HG03439 (cell line): ENCODE measurements around the gene CDH4.
"Not testable (repeated sequence)": the region's sequence is repeated elsewhere in the genome, so short reads cannot be mapped to it uniquely, and the experiment has no call there.

Experiments used
- ATAC-seq: cut with Tn5 transposase; IDR thresholded peaks from one replicate; pipeline ENCODE4 v1.9.1; 2021; ENCODE audit warnings: mild to moderate bottlenecking, moderate library complexity; ENCODE audit not compliant: unreplicated experiment

Gene CDH4

DNA sequence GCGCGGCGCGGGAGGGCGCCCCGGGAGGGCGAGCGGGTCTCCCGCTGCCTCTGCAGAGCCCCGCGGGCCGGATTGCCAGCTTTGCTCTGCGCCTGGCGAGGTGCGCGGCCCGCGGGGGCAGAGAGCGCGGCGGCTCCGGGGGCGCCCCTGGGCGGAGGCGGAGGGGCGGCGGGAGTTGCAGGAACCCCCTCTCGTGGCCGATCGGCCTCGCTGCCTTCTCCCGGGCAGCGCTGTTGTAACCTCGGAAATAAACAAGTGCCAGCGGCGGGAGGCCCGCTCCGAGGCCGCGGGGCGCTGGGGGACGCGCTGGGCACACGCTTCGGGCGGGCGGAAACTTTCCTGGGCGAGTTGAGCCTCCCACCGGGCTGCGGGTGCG is 1.2 kb downstream of the CDH4 start:
- ATAC-seq, result no peak

DNA sequence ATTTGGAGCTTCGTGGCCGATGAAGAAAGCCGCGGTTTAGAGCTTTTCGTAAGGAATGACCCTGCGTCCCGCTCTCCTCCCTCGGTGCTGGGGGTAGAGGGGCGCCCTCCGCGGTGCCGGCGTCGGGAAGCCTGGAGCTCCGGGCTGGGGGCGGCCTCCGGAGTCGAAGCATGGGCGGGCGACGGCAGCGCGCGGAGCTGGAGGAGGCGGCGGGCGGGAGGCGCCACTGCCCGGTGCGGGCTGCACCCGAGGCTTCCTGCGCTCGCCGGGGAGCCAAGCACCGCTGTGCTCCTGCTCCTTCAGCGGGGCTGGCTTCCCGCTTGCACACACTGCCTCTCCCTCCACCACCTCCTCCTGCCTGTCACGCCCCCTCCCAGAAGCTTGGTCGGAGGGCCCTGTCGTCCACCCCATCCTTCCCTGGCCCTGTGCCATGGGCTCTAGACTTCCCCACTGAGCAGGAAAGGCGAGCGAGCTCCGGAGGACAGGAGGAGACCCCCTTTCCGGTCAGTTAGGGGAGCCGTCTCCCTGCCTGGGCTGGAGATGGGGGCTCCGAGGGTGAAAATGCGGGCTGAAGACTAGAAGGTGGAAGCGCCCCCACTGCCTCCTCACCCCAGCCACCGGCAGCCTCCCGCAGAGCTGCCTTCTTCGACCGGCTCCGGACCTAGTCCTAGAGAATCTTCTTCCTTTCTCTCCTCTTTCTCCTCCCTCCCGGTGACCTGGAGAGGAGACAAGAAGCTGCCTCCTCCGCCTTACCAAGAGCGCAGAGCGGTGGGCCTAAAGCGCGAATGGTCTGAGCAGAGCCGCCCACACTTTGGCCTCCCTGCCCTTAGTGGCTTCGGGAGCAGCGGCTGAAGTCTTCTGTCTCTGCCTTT is 1.8 kb downstream of the CDH4 start:
- ATAC-seq, result no peak

DNA sequence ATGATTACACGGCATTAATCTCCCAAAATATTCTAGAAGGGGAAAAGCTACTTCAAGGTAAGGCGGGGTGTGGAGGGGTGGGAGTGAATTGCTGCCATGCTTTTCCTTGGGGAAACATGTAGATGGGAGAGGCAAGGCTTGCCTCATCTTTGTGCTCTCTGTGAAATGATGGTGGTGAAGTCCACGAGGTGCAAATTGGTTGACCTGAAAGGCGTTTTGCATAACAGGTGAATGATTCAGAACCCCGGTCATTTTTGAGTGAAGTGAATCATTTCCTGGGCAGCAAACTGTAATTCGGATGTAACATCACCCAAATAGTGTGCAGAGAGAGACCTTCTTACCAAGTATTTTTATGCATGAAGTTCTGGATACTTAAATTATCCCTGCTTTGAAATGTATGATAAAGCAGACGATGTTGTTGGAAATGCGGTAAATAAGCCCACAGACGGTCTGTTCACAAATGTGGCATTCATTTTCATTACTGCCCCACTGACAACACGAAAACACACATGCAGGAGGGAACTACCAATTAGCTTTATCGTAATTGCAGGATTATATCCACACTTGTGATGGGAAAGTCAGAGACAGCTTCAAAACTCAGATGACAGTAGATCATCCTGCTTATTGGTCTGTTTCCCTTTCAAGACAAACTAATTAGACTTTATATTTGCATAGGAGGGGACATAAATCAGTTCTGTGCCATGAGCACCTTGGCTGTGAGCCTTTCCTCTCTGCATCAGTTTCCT is 3.0 kb downstream of the CDH4 start:
- no peak for ATAC-seq

DNA sequence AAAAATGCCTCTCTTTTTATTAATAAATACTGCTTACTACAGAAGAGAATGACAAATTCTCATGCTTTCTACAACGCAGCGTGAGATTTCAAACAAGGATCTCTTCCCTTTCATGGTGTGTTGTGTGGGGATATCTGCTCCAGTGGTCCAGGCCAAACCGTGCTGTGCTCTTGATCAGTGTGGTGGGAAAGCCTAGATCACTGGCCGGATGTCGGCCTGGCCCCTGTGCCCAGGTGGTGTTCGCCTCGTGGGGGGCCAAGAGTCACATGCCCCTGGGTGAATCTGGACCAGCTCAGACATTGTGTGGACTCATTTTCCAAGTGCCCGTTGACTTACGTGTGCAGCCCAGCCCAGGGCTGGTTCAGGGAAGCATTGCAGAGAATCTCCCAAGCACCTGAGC is 4.3 kb downstream of the CDH4 start:
- ATAC-seq, result no peak

DNA sequence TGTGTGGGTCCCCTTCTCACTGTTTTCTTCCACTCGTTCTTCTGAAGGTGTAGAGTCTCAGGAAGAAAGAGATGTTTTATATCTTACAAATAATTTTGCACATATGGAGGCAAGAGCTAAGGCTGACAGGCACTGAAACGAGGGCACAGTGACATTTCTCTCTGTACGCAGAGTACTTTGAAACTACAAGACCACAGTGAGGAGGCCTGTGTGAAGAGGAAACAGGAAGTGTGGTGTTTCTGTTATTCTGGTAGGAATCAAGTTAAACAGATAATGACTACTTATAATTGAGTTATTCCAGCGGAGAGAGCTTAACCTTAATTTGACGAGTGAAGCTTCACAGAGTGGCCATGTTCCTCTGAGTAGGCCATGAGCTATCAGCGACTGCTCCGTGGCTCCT is 4.8 kb downstream of the CDH4 start:
- ATAC-seq, result no peak

DNA sequence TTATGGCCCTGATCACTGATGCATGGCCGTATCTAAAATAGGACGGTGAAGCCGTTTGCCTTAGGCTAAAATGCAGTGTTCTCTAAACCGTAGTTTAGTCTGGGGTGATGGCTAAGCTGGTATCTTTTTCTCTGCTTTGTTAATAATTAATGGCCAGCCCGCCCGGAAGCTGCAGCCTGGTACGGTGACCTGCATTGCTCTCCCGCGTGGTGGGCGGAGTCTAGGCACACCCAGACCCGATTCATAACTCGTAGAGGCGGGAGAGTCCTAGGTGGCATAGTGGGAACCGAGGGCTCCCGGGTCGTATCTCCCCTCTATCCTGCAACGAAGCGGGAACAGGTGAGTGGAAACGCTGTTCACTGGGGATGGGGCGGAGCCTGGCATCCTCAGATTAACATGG is 5.5 kb downstream of the CDH4 start:
- ATAC-seq, result no peak

DNA sequence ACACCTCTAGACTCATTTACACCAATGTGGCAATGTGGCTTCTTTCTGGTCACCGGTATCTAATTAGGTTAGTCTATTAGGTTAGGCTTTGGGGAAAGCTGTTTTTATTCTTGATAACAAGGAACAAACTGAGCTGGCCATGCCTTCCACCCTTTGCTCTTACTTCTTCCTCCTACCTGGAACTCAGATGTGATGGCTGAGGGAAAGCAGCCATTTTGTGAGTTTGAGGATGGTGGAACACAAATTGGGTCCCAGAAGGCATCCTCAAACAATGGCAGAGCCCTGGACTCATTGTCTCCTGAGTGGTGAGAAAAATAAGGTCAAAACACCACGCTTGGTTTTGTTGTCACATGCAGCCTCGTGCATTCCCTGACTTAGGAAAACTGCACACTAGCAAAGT is 7.7 kb downstream of the CDH4 start:
- ATAC-seq, result no peak

DNA sequence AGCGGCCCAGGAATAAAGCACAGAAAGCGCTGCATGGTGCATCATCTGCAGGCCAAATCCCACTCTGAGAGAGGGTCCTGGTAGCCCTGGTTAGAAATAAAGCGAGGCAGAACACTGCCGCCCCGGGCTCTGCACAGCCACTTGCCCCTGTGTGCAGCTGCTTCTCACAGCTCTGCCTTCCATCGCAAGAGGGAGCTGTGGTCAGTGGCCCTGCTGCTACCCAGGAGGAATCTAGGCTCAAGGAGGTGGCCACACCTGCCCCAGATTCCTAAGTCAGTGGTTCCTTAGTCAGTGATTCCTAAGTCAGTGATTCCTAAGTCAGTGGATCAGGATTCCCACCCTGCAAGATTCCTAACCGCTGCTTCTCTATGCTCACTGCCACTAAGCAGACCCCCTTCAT is 8.8 kb downstream of the CDH4 start:
- ATAC-seq, result no peak

DNA sequence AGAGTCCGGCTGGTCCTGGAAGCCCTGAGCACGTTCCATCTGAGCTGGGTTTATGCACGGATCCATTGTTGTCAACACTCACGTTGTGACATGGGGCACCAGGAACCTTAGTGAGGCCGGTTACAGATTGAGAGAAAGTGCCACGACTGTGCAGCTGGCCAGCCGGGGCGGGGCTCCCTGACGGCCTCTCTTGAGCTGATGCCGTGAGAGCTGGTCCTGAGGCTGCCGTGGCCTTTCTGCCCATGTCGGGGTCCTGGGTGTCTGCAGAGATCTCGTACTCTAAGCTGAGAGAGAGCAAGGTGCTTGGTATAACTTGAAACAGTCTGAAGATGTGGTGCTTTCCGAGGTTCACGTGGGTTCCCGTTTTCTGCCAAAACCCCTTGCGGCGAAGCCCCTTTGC is 10.0 kb downstream of the CDH4 start:
- ATAC-seq, result no peak

DNA sequence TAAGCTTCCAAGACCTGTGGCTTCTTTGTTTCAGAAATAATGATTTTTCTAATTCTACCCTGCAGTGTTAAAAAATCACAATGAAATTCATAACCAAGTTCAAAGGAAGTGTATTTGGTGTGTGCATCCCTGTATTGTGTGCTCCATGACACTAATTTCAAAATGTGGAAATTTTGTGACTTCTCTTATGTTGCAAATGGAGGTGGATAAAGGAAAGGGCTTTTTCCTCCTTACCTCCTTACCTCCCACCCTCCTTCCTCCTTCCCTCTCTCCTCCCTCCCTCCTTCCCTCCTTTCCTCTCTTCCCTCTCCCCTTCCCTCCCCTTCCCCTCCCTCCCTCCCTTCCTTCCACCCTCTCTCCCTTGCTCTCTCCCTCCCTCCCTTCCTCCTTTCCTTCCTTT is 10.5 kb downstream of the CDH4 start:
- no peak for ATAC-seq

DNA sequence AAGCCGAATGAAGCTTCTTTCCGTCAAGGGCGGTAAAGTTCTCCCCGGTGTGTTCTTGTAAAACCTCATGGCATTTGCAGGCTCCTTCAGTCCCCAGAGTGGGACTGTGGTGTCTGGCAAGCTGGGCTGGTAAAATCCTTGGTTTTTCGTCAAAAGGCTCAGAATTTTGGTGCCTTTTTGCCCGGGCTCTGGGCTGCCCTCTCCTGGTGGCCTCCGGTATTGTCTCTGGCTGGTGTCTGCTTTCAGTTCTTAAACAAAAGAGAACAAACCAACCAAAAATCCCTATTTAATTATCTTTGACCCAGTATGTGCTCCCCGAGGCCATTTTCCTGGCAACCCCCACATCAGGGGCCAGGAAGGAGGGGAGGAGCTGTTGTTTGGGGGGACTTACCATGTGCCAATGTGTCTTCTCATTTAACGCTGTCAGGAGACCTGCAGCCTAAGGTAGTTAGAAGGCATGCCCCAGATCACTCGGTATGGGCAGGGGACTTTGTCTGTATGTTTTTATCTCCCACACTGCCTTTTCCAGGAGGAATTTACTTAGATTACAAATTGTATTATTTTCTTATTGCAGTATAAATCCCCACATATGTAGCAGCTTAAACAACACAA is 11.1 kb downstream of the CDH4 start:
- no peak for ATAC-seq

DNA sequence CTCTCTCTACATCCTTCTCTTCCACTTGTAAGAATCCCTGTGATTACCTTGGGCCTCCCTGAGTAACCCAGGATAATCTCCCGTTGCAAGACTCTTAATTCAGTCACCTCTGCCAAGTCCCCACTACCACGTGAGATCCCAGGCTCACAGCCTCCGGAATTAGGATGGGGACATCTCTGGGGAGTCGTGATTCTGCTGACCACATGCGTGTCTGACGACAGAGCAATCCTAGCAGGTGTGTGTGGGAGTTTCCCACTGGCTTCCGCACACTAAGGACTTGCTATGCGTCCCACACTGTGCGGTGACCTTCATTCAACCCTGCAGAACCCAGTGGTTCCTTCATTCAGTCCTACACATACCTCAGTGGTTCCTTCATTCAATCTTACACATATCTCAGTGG is 11.9 kb downstream of the CDH4 start:
- no peak for ATAC-seq

DNA sequence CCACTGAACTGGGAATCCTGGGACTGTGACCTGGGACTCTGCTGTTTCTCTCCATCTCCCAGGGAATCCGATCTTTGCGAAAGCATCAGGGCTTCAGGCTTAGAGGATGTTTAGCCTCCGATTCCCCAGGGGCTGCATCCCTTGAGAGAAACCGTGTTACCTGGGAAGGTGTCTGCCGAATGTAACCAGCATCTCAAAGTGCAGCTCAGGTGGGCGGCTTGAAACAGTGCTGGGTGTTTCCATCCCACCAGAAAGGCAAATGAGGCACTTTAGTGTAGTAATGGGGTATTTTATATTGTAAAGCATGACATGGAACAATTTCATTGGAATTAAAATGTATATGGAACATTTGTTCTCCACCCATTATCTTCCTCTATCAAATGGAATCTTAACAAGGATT is 15.2 kb downstream of the CDH4 start:
- no peak for ATAC-seq

DNA sequence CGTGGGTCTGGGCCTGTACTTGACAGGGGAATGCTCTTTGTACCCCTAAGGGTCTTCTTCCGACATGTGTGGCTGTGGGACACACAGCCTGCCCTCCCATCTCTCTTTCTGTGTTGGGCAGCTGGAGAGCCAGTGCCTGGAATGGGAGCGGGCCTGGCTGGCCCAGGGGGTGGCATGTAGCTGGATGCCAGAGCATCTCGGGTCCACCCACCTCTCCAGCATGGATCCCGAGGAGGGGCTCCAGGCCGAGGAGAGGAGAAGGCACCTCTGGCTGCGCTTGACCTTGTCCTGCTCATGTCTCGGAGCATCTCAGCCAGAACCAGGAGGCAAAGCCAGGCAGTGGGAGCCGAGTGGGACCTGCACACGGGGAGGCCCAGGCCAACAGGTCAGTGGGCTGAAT is 16.0 kb downstream of the CDH4 start:
- no peak for ATAC-seq

DNA sequence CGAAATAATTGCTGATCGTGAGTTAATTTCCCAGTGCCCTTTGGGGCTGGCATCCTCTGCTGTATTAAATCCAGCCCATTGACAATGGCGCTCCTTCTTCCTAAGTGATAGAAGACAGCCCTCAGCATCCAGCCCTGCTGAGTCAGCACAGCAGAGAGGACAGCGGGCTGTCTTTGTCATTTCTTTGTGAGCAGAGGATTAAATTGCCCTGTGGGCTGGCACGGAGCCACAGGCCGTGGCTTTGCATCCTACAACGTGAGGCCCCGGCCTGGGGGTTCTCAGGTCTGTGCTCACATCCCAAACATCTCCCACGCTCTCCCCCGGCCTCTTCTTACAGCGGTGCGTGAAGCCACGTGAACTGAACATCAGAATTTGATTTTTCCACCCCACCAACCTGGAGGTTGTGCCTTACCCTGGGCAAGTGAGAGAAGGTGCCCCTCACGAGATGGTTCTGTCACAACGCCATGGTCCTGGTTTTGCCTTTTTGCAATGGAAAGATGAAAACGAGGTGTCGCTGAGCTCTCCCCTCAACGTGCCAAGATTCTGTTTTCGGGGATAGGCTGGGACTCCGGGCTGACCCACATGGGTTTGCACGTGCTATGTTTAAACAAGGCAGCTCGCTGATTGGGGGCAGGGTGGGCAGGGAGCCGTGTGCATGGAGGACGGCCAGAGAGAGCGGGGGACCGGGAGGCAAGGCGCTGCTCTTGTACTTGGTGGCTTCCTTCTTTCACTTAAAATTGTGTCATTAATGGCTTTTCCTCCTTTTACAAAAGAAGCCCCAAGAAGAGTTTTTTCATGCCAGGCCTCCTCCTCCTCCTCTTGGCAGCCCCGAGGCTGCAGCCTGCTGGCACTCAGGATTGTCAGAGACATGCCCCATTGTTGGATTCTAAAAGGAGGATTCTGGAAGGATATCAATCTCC is 19.5 kb downstream of the CDH4 start:
- ATAC-seq, result no peak

DNA sequence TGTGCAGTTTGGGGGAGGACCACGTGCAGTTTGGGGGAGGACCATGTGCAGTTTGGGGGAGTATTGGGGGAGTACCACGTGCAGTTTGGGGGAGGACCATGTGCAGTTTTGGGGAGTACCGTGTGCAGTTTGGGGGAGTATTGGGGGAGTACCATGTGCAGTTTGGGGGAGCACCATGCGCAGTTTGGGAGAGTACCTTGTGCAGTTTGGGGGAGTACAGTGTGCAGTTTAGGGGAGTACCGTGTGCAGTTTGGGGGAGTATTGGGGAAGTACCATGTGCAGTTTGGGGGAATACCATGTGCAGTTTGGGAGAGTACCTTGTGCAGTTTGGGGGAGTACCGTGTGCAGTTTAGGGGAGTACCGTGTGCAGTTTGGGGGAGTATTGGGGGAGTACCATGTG is 21.0 kb downstream of the CDH4 start:
- ATAC-seq, result not testable (repeated sequence)

DNA sequence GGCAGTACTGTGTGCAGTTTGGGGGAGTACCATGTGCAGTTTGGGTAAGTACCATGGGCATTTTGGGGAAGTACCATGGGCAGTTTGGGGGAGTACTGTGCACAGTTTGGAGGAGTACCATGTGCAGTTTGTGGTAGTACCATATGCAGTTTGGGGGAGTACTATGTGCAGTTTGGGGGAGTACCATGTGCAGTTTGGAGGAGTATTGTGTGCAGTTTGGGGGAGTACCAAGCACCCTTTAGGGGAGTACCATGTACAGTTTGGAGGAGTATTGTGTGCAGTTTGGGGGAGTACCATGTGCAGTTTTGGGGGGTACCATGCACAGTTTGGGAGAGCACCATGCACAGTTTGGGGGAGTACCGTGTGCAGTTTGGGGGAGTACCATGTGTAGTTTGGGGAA is 21.6 kb downstream of the CDH4 start:
- ATAC-seq, result not testable (repeated sequence)

DNA sequence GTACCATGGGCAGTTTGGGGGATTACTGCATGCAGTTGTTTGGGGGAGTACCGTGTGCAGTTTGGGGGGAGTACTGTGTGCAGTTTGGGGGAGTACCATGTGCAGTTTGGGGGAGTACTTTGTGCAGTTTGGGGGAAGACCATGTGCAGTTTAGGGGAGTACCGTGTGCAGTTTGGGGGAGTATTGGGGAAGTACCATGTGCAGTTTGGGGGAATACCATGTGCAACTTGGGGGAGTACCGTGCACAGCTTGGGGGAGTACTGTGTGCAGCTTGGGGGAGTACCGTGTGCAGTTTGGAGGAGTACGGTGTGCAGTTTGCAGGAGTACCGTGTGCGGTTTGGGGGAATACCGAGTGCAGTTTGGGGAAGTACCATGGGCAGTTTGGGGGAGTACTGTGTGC is 22.3 kb downstream of the CDH4 start:
- no peak for ATAC-seq

DNA sequence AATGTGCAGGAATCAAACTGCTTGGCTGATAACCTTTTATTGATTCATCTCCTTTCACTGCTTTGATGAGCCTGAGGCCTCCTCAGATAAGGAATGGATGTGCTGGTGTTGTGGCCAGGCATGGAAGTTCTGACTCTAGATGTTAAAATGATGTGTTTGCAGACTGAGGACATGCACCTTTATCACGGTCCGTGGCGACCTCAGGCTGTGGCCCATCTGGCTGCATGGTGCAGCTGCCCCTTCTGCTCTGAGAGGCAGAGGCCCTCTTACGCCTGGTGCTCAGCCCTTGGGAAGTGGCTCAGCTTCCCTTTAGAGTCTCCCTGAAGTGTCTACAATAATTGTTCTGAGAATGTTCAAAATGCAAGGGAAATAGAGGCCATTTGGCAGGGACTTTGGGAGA is 26.2 kb downstream of the CDH4 start:
- no peak for ATAC-seq

DNA sequence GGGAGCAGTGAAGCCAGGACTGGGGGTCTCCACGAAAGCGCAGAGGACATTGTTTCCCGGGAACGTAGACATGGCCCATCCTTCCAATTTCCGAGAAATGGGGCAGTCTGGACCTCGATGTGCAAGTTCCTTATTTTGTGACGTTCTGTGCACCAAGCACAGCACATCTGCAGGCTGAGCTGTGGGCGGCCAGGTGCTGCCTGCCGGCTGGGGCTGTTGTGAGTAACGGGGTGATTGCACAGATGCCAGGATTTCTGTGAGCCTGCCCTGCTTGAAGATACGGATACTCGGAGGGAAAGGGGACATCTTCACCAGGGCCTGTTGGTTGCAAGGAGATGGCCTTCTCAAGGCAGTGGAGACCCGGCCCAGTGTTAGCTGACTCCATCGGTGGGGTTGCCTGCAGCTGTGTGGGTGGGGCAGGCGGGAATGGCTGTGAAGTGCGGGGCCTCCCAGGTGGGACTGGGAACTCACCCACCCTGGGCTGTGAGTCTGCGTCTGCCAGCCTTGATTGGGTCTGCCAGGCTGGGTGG is 27.6 kb downstream of the CDH4 start:
- ATAC-seq, result no peak
